Measurements from ENCODE around the gene MICOS13. TPM values are rescaled to one million over a fixed set of nuclear protein-coding genes. Genes with fewer than 3 reads are reported as not detected.

MICOS13 gene
- polyA plus RNA-seq, 1 donor: 28.9 TPM

DNA sequence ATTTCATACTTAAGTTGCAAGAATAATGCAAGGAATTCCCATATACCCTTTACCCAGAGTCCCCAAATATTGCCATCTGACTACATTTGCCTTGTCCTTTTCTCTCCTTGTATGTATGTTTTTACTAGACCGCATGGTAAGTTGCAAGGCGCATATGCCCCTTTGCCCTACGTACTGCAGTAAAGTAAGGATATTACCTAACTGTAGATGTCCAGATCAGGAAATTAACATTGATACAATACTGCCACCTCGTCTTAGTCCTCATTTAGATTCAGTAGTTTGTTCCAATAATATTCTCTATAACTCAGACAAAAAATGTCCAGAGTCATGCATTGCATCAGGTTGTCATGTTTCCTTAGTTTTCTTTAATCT is 48.1 kb downstream of the MICOS13 start:
- DNase-seq: no peak

DNA sequence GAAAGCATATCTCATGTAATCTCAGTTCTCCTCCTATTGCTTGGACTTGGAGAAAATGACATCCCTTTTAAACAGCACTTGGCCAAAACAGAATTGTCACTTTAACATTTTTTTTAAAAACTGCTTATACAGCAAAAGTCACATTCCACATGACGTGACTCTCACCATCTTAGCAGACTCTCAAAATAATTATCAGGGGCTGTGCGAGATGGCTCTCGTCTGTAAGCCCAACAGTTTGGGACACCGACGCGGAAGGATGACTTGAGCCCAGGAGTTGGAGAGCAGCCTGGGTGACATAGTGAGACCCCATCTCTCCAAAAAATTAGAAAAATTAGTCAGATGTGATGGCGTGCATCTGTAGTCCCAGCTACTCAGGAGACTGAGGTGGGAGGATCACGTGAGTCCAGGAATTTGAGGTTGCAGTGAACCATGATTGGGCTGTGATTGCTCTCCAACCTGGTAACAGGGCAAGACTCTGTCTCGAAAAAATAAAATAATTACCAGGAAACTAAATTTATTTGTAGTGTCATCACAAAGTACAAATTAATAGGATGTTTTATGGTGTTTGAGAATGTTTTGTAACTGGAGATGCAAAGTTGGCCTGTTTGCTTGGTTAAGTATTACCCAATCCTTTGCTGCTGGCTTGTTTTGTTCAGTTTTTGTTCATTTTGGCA is 48.6 kb downstream of the MICOS13 start:
- no peak for DNase-seq

DNA sequence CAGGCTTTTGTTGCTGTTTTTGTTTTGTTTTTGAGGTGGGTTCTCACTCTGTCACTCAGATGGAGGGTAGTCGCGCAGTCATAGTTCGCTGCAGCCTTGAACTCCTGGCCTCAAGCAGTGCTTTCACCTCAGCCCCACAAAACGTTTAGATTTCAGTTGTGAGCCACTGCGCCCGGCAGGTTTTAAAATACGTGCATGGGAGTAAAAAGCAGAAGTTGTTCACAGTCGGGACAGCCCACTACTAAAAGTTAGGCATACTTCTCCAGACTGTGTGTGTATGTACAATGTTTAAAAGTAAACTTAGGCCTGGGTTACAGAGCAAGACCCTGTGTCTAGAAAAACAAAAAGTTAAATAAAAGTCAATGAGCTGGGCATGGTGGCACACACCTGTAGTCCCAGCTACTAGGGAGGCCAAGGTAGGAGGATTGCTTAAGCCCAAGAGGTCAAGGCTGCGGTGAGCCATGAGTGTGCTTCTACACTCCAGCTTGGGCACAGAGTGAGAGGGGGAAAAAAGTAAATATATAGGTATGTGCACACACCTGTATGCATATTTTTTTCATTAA is 51.3 kb downstream of the MICOS13 start:
- no peak for DNase-seq

DNA sequence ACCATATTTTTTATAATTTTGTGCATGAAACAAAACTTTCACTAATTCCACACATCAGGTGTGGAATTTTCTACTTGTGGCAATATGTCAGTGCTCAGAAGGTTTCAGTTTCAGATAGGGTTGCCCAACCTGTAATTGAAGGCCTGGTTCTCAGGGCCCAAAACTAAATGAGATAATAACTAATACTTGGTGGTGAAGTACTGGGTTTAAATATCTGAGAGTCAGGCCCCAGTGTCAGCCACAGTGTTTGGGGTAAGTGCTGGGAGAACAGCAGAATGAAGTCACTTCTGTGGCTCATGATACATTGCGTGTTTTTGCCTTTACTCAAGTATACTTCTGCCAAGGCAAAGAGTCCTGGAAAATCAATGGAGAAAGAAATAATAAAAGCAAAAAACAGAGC is 51.9 kb downstream of the MICOS13 start:
- DNase-seq: no peak

Other genes starting within 250 kb of the MICOS13 start
- not detected for gene ZNRF4, start 225.1 kb downstream of the MICOS13 start, polyA plus RNA-seq (ENCODE audit: insufficient read length)
- gene TINCR, start 112.6 kb downstream of the MICOS13 start, polyA plus RNA-seq (ENCODE audit: insufficient read length): 0.63 TPM
- gene SAFB2, start 57.7 kb downstream of the MICOS13 start, polyA plus RNA-seq (ENCODE audit: insufficient read length): 118 TPM
- gene SAFB, start 57.4 kb downstream of the MICOS13 start, polyA plus RNA-seq (ENCODE audit: insufficient read length): 192 TPM
- gene HSD11B1L, start 511 bp upstream of the MICOS13 start, polyA plus RNA-seq (ENCODE audit: insufficient read length): 8.9 TPM
- gene RPL36, start 9.8 kb upstream of the MICOS13 start, polyA plus RNA-seq (ENCODE audit: insufficient read length): 513 TPM
- 50.7 TPM for gene LONP1, start 39.6 kb upstream of the MICOS13 start, polyA plus RNA-seq (ENCODE audit: insufficient read length)
- not detected for gene CATSPERD, start 40.1 kb upstream of the MICOS13 start, polyA plus RNA-seq (ENCODE audit: insufficient read length)
- gene PRR22, start 104.2 kb upstream of the MICOS13 start, polyA plus RNA-seq (ENCODE audit: insufficient read length): 2.8 TPM
- gene DUS3L, start 110.6 kb upstream of the MICOS13 start, polyA plus RNA-seq (ENCODE audit: insufficient read length): 26.2 TPM
- 2.6 TPM for gene NRTN, start 124.6 kb upstream of the MICOS13 start, polyA plus RNA-seq (ENCODE audit: insufficient read length)
- 13.4 TPM for gene FUT6, start 159.2 kb upstream of the MICOS13 start, polyA plus RNA-seq (ENCODE audit: insufficient read length)
- 1.2 TPM for gene FUT3, start 170.9 kb upstream of the MICOS13 start, polyA plus RNA-seq (ENCODE audit: insufficient read length)
- gene FUT5, start 190.0 kb upstream of the MICOS13 start, polyA plus RNA-seq (ENCODE audit: insufficient read length): not detected
- 120 TPM for gene NDUFA11, start 223.3 kb upstream of the MICOS13 start, polyA plus RNA-seq (ENCODE audit: insufficient read length)
- 8.7 TPM for gene VMAC, start 224.4 kb upstream of the MICOS13 start, polyA plus RNA-seq (ENCODE audit: insufficient read length)
- 21.8 TPM for gene CAPS, start 233.7 kb upstream of the MICOS13 start, polyA plus RNA-seq (ENCODE audit: insufficient read length)

Measured in left kidney (tissue), 2 donors.